Activated naive CD8-positive, alpha-beta T cell treated with anti-CD3 and anti-CD28 coated beads for 36 hours (primary cell): ENCODE data around the gene CHCHD10. TPM values are rescaled to one million over a fixed set of nuclear protein-coding genes. Genes with fewer than 3 reads are reported as not detected.
A peak's percentile ranks its signal among the peaks of the same experiment; 100 is the strongest.

Experiments
- DNase-seq: peaks from one replicate; pipeline ENCODE4 v3.0.0; 2021
- H3K27ac Mint-ChIP-seq: one replicate; pipeline ENCODE4 v1.8.0; 2022; ENCODE audit warnings: mild to moderate bottlenecking, moderate library complexity, mixed read lengths
- H3K27me3 Mint-ChIP-seq: one replicate; pipeline ENCODE4 v1.8.0; 2022; ENCODE audit warnings: mild to moderate bottlenecking, mixed read lengths
- H3K36me3 Mint-ChIP-seq: one replicate; pipeline ENCODE4 v1.8.0; 2021; ENCODE audit warnings: mild to moderate bottlenecking, mixed read lengths
- H3K4me1 Mint-ChIP-seq: one replicate; pipeline ENCODE4 v1.8.0; 2021; ENCODE audit warnings: mixed read lengths
- H3K4me3 Mint-ChIP-seq: one replicate; pipeline ENCODE4 v1.8.0; 2022; ENCODE audit warnings: mild to moderate bottlenecking, moderate library complexity, mixed read lengths
- H3K9me3 Mint-ChIP-seq: one replicate; pipeline ENCODE4 v1.8.0; 2022; ENCODE audit warnings: mixed read lengths
- total RNA-seq, 2 experiments: library from RNA; stranded (reverse); gene quantifications; one replicate each; pipeline ENCODE4 v1.2.3, GENCODE V29; 2021

Gene CHCHD10
- total RNA-seq, 2 experiments from 2014 or later, result 224 to 241 TPM

DNA sequence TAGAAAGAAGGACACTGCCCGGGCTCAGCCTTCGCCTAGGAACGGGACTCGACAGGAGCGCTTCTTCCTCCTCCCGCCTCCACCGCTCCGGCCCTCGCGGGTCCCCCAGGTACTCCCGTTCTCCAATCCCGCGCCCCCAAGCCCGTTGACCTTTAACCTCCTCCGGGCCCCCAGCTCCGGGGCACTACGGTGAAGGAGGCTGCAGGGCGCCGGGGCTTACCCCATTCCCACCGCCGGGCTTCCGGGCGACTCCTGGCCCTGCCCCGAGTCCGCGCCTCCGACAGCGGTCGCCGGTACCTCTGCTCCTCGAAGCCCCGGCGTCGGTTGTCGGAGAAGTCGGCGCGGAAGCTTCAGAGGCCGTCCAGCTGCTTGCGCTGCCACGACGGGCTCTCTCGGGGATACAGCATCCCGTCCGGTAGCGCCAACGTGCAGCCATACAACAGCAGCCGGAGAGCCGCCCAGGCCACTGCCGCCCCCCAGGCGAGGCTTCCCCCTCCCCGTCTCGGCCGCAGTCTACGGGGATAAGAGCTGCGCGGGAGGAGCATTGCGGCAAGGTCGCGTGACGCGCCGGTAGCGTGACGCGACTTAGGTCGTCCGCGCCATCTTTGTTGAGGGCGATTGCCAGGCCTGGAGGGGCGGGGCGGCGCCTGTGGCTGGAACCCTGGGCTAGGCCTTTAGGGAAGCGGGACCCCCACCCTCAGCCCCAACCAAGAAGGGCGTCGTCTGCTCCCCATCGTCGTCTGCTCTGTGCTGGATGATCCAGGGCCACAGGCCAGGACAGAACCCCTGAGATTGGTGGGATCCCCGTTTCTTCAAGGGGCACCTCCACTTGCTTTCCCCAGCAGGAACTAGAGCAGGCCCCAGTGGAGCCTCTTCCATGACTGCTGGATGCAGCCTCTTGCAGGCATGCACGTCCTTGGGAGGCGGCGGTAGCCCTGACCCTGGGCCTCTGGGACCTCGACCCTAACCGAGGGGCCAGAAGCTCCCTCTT, 50.7 kb downstream of the CHCHD10 start:
- Mint-ChIP-seq H3K36me3 (peaks cover 11% of the 10 kb centered on the region), H3K9me3 (no peaks in the 10 kb centered on the region), H3K4me1 (peaks cover 19% of the 10 kb centered on the region), H3K27ac (peak overlapping the region; percentile 83), H3K27me3 (no peaks in the 10 kb centered on the region), H3K4me3 (peak overlapping the region; percentile 78)
- DNase-seq, result peak; percentile 85

Other genes starting within 250 kb of the CHCHD10 start
- gene IGLL1, start 187.7 kb downstream of the CHCHD10 start, total RNA-seq, result not detected
- not detected for gene DRICH1, start 135.7 kb downstream of the CHCHD10 start, total RNA-seq
- gene RGL4, start 77.0 kb downstream of the CHCHD10 start, total RNA-seq, result 10 to 100 TPM; 17.1 to 17.4 TPM
- gene ZNF70, start 16.9 kb downstream of the CHCHD10 start, total RNA-seq, result 1 to 10 TPM; 1.9 to 2.4 TPM
- under 1 TPM in 1 of 2 experiments, not detected in 1; 0.48 TPM for gene VPREB3, start 13.5 kb downstream of the CHCHD10 start, total RNA-seq
- gene C22orf15, start 5.0 kb downstream of the CHCHD10 start, total RNA-seq, result under 1 TPM; 0.33 to 0.74 TPM
- under 1 TPM; 0.44 to 0.64 TPM for gene MMP11, start 4.9 kb upstream of the CHCHD10 start, total RNA-seq
- 10 to 100 TPM; 94.3 to 94.5 TPM for gene SMARCB1, start 19.0 kb upstream of the CHCHD10 start, total RNA-seq
- 1 to 10 TPM; 4.0 to 5.9 TPM for gene DERL3, start 71.0 kb upstream of the CHCHD10 start, total RNA-seq
- 1 to 10 TPM; 5.2 to 5.9 TPM for gene SLC2A11, start 89.9 kb upstream of the CHCHD10 start, total RNA-seq
- 1,000 to 10,000 TPM; 1,236 to 1,275 TPM for gene MIF, start 126.4 kb upstream of the CHCHD10 start, total RNA-seq
- not detected for gene GSTT2B, start 193.2 kb upstream of the CHCHD10 start, total RNA-seq
- gene DDTL, start 198.9 kb upstream of the CHCHD10 start, total RNA-seq, result not detected
- gene DDT, start 206.5 kb upstream of the CHCHD10 start, total RNA-seq, result 100 to 1,000 TPM; 103 to 108 TPM
- not detected for gene GSTT2, start 212.2 kb upstream of the CHCHD10 start, total RNA-seq
- not detected for gene GSTT4, start 237.5 kb upstream of the CHCHD10 start, total RNA-seq
- 10 to 100 TPM; 71.0 to 75.8 TPM for gene CABIN1, start 243.3 kb upstream of the CHCHD10 start, total RNA-seq